Endodermal cell (in vitro differentiated cells): ENCODE measurements around the gene INSR. TPM values are rescaled to one million over a fixed set of nuclear protein-coding genes. Genes with fewer than 3 reads are reported as not detected.

Source experiments
- DNase-seq: peaks from one replicate; pipeline ENCODE4 v3.0.0-alpha.2; 2017
- H3K27ac ChIP-seq: 2 replicates; pipeline ENCODE4 v1.5.1; 2013; ENCODE audit warnings: mild to moderate bottlenecking, low read depth, low read length, moderate library complexity
- H3K27me3 ChIP-seq: 2 replicates; pipeline ENCODE4 v1.6.1; 2013; ENCODE audit warnings: mild to moderate bottlenecking, low read length, moderate library complexity; ENCODE audit not compliant: insufficient read depth, control insufficient read depth, poor library complexity, severe bottlenecking
- H3K36me3 ChIP-seq: 2 replicates; pipeline ENCODE4 v1.7.0; 2013; ENCODE audit warnings: mild to moderate bottlenecking, low read length, moderate library complexity; ENCODE audit not compliant: control insufficient read depth, insufficient read depth
- H3K4me1 ChIP-seq: one replicate; pipeline ENCODE4 v1.7.0; 2013; ENCODE audit warnings: low read length; ENCODE audit not compliant: control insufficient read depth, insufficient read depth
- H3K4me3 ChIP-seq: 2 replicates; pipeline ENCODE4 v1.5.1; 2013; ENCODE audit warnings: mild to moderate bottlenecking, low read length, moderate library complexity
- H3K9ac ChIP-seq: 2 replicates; pipeline ENCODE4 v1.6.1; 2013; ENCODE audit warnings: mild to moderate bottlenecking, low read length, moderate library complexity; ENCODE audit not compliant: poor library complexity, severe bottlenecking; ENCODE audit errors: extremely low read depth
- H3K9me3 ChIP-seq: 2 replicates; pipeline ENCODE4 v1.6.1; 2013; ENCODE audit warnings: mild to moderate bottlenecking, low read length, moderate library complexity; ENCODE audit not compliant: control insufficient read depth
- H3K27ac Mint-ChIP-seq: 2 replicates; pipeline ENCODE4 v1.8.0; 2020; ENCODE audit warnings: mixed read lengths
- H3K27me3 Mint-ChIP-seq: 2 replicates; pipeline ENCODE4 v1.8.0; 2021; ENCODE audit warnings: mild to moderate bottlenecking, mixed read lengths; ENCODE audit not compliant: insufficient read depth
- H3K36me3 Mint-ChIP-seq: 2 replicates; pipeline ENCODE4 v1.8.0; 2020; ENCODE audit warnings: low read depth, mixed read lengths
- H3K4me1 Mint-ChIP-seq: 2 replicates; pipeline ENCODE4 v1.8.0; 2020; ENCODE audit warnings: mixed read lengths
- H3K4me3 Mint-ChIP-seq: 2 replicates; pipeline ENCODE4 v1.8.0; 2020; ENCODE audit warnings: mild to moderate bottlenecking, moderate library complexity, mixed read lengths
- H3K9me3 Mint-ChIP-seq: 2 replicates; pipeline ENCODE4 v1.8.0; 2020; ENCODE audit warnings: mild to moderate bottlenecking, mixed read lengths
- WGBS, 2 experiments: methylation state at CpG; one replicate each; pipeline versions ENCODE4 v1.1.5 to v1.1.7; 2013; ENCODE audit warnings: missing lambda C conversion rate in 2 of 2, mixed read lengths in 1 of 2; ENCODE audit not compliant: insufficient coverage in 1 of 2, insufficient read length in 1 of 2; 5-methylcytosine and 5-hydroxymethylcytosine counted together
- total RNA-seq, 2 donors: library from RNA; stranded (reverse); fragmentation: NEBNext Ultra II Directional in 1 of 2; extraction: Animal tissue kit (Norgen Biotek cat#: 25700) in 1 of 2; gene quantifications; 2 replicates in 1 of 2; 3 replicates in 1 of 2; pipeline ENCODE4 v1.2.1, GENCODE V29; 2021
- TF ChIP-seq, protein P1 (sequence below): fragments of 200-600 bp; sonication (generic); conservative IDR thresholded peaks from 2 replicates; pipeline ENCODE4 v1.5.0; 2021; ENCODE audit warnings: antibody characterized with exemption, mild to moderate bottlenecking

Gene INSR
- total RNA-seq, 2 donors from 2014 or later, result 31.3 to 31.5 TPM

DNA sequence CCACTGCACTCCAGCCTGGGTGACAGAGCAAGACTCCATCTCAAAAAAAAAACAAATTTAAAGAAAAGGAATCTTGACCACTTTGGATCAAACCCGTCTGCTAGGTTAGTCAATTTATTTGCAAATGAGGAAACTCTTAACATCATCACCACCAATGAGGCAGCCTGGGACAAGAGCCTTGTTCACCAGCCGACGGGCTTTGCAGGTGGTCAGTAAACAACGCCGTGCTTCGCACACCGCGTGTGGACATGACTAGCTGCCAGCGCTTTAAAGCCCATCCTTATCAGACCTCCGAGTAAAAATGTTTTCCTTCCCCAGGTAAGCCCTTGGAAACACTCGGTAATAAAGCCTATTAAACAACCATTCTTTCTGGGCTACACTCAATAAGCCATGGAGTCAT, 41.9 kb downstream of the INSR start:
- Mint-ChIP-seq H3K4me3 (no peak overlapping the region), H3K36me3 (no peaks in the 10 kb centered on the region), H3K27me3 (no peaks in the 10 kb centered on the region), H3K9me3 (no peaks in the 10 kb centered on the region), H3K4me1 (peaks cover 7% of the 10 kb centered on the region), H3K27ac (no peak overlapping the region)
- WGBS, 2 experiments, result 83 to 85% methylated on average over 10 to 11 of the region's 11 CpGs
- no peaks in the 10 kb centered on the region for H3K36me3 ChIP-seq
- H3K9me3 ChIP-seq, result no peaks in the 10 kb centered on the region
- no peak overlapping the region for H3K27ac ChIP-seq
- H3K9ac ChIP-seq, result no peak overlapping the region
- H3K4me3 ChIP-seq, result no peak overlapping the region
- no peaks in the 10 kb centered on the region for H3K4me1 ChIP-seq
- TF ChIP-seq, protein P1, sequence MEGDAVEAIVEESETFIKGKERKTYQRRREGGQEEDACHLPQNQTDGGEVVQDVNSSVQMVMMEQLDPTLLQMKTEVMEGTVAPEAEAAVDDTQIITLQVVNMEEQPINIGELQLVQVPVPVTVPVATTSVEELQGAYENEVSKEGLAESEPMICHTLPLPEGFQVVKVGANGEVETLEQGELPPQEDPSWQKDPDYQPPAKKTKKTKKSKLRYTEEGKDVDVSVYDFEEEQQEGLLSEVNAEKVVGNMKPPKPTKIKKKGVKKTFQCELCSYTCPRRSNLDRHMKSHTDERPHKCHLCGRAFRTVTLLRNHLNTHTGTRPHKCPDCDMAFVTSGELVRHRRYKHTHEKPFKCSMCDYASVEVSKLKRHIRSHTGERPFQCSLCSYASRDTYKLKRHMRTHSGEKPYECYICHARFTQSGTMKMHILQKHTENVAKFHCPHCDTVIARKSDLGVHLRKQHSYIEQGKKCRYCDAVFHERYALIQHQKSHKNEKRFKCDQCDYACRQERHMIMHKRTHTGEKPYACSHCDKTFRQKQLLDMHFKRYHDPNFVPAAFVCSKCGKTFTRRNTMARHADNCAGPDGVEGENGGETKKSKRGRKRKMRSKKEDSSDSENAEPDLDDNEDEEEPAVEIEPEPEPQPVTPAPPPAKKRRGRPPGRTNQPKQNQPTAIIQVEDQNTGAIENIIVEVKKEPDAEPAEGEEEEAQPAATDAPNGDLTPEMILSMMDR, result no peak
- no peak for DNase-seq
- no peaks in the 10 kb centered on the region for H3K27me3 ChIP-seq

DNA sequence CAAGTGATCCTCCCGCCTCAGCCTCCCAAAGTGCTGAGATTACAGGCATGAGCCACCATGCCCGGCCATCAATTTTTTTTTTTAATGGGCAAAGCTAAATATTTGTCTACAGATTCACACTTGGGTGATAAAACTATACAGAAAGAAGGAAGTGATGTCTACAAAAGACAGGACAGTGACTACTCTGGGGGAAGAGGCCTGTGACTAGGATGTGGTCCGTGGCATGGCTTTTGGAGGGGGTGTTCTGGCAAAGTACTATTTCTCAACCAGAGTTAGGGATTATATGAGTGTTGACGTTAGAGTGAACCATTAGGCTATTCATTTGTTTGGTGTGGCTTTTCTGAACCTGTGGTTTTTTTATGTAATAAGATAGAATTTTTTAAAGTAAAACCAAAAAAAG, 42.7 kb downstream of the INSR start:
- Mint-ChIP-seq H3K9me3 (peaks cover 8% of the 10 kb centered on the region), H3K36me3 (peaks cover 6% of the 10 kb centered on the region), H3K27ac (no peak overlapping the region), H3K4me3 (no peak overlapping the region), H3K4me1 (peaks cover 7% of the 10 kb centered on the region), H3K27me3 (no peaks in the 10 kb centered on the region)
- no peaks in the 10 kb centered on the region for H3K4me1 ChIP-seq
- no peaks in the 10 kb centered on the region for H3K27me3 ChIP-seq
- DNase-seq, result no peak
- no peaks in the 10 kb centered on the region for H3K36me3 ChIP-seq
- no peak overlapping the region for H3K4me3 ChIP-seq
- TF ChIP-seq, protein P1, result no peak
- 84 to 98% methylated on average over 3 to 4 of the region's 4 CpGs for WGBS, 2 experiments
- H3K9me3 ChIP-seq, result peaks cover 6% of the 10 kb centered on the region
- H3K27ac ChIP-seq, result no peak overlapping the region
- H3K9ac ChIP-seq, result no peak overlapping the region

DNA sequence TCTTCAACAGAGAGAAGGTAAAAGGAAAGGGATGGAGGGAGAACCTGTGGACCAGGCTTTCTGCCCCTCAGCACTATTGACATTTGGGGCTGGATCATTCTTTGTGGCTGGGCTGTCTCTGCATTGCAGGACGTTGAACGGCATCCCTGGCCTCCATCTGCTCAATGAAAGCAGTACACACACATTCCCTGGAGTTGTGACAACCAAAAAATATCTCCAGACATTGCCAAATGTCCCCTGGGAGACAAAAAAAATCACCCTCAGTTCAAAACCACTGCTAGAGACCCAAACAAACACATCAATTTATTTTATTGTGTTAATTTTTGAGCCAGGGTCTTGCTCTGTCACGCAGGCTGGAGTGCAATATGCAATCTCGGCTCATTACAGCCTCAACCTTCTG, 43.3 kb downstream of the INSR start:
- Histone ChIP-seq H3K9me3 (peaks cover 12% of the 10 kb centered on the region), H3K4me1 (no peaks in the 10 kb centered on the region), H3K27me3 (no peaks in the 10 kb centered on the region), H3K27ac (no peak overlapping the region), H3K9ac (no peak overlapping the region), H3K36me3 (no peaks in the 10 kb centered on the region), H3K4me3 (no peak overlapping the region)
- no peak for DNase-seq
- Mint-ChIP-seq H3K27ac (no peak overlapping the region), H3K4me1 (peaks cover 7% of the 10 kb centered on the region), H3K4me3 (no peak overlapping the region), H3K27me3 (no peaks in the 10 kb centered on the region), H3K36me3 (peaks cover 9% of the 10 kb centered on the region), H3K9me3 (peaks cover 14% of the 10 kb centered on the region)
- TF ChIP-seq, protein P1, result no peak
- WGBS, 2 experiments, result 61 to 85% methylated on average over 4 of the region's 4 CpGs
